Type B pancreatic cell (in vitro differentiated cells): ENCODE results near the gene SLC12A7. TPM values are rescaled to one million over a fixed set of nuclear protein-coding genes. Genes with fewer than 3 reads are reported as not detected.

Experiments used
- DNase-seq: peaks from one replicate; pipeline ENCODE4 v3.0.0; 2021; ENCODE audit warnings: mixed read lengths; ENCODE audit not compliant: unreplicated experiment; ENCODE audit errors: extremely low spot score
- H3K27ac Mint-ChIP-seq: 2 replicates; pipeline ENCODE4 v1.8.0; 2021; ENCODE audit warnings: mild to moderate bottlenecking, mixed read lengths
- H3K27me3 Mint-ChIP-seq: 2 replicates; pipeline ENCODE4 v1.8.0; 2021; ENCODE audit warnings: mixed read lengths
- H3K36me3 Mint-ChIP-seq: 2 replicates; pipeline ENCODE4 v1.8.0; 2021; ENCODE audit warnings: mixed read lengths
- H3K4me1 Mint-ChIP-seq: one replicate; pipeline ENCODE4 v1.8.0; 2021; ENCODE audit warnings: mixed read lengths; ENCODE audit not compliant: unreplicated experiment
- H3K4me3 Mint-ChIP-seq: 2 replicates; pipeline ENCODE4 v1.8.0; 2021; ENCODE audit warnings: mild to moderate bottlenecking, mixed read lengths
- H3K9me3 Mint-ChIP-seq: 2 replicates; pipeline ENCODE4 v1.8.0; 2021; ENCODE audit warnings: mixed read lengths
- CTCF ChIP-seq: fragments of 200-600 bp; sonication (generic); conservative IDR thresholded peaks from 2 replicates; pipeline ENCODE4 v1.5.0; 2021; ENCODE audit warnings: antibody characterized with exemption, mild to moderate bottlenecking
- total RNA-seq: library from RNA; stranded (reverse); gene quantifications from 2 replicates; pipeline ENCODE4 v1.2.1, GENCODE V29; 2021; ENCODE audit warnings: low replicate concordance

Gene SLC12A7
- total RNA-seq, 1 donor from 2014 or later = 57.6 TPM

GRCh38 chr5:1116109-1116740 lies 4.4 kb upstream of the SLC12A7 start:
- no peaks in the 10 kb centered on the region for H3K9me3 Mint-ChIP-seq
- no peak for DNase-seq
- H3K4me1 Mint-ChIP-seq = peaks cover 5% of the 10 kb centered on the region
- H3K27me3 Mint-ChIP-seq = peaks cover 9% of the 10 kb centered on the region
- no peak overlapping the region for H3K4me3 Mint-ChIP-seq
- no peaks in the 10 kb centered on the region for H3K36me3 Mint-ChIP-seq
- H3K27ac Mint-ChIP-seq = no peak overlapping the region
- TF ChIP-seq CTCF = no peak

GRCh38 chr5:1115123-1115815 lies 3.4 kb upstream of the SLC12A7 start:
- Mint-ChIP-seq H3K27me3 (peaks cover 6% of the 10 kb centered on the region), H3K27ac (no peak overlapping the region), H3K4me1 (peaks cover 5% of the 10 kb centered on the region), H3K36me3 (no peaks in the 10 kb centered on the region), H3K4me3 (no peak overlapping the region), H3K9me3 (no peaks in the 10 kb centered on the region)
- TF ChIP-seq CTCF = no peak
- no peak for DNase-seq

GRCh38 chr5:1113805-1114586 lies 2.1 kb upstream of the SLC12A7 start:
- Mint-ChIP-seq H3K4me1 (peaks cover 8% of the 10 kb centered on the region), H3K9me3 (no peaks in the 10 kb centered on the region)

GRCh38 chr5:1113332-1113690 lies 1.4 kb upstream of the SLC12A7 start:
- peaks cover 3% of the 10 kb centered on the region for H3K27me3 Mint-ChIP-seq
- H3K27ac Mint-ChIP-seq = no peak overlapping the region
- peak overlapping the region; percentile 75 for H3K4me3 Mint-ChIP-seq
- H3K36me3 Mint-ChIP-seq = no peaks in the 10 kb centered on the region
- H3K9me3 Mint-ChIP-seq = no peaks in the 10 kb centered on the region
- no peak for TF ChIP-seq CTCF
- H3K4me1 Mint-ChIP-seq = peaks cover 11% of the 10 kb centered on the region
- no peak for DNase-seq

More at GRCh38 chr5:1113805-1114586, 2.1 kb upstream of the SLC12A7 start:
- Mint-ChIP-seq H3K27me3 (peaks cover 3% of the 10 kb centered on the region), H3K27ac (no peak overlapping the region), H3K36me3 (no peaks in the 10 kb centered on the region), H3K4me3 (peak overlapping the region; percentile 75)
- TF ChIP-seq CTCF = no peak
- DNase-seq = no peak

- Mint-ChIP-seq H3K4me3 (peak overlapping the region; percentile 78), H3K27ac (no peak overlapping the region), H3K4me1 (peaks cover 11% of the 10 kb centered on the region), H3K9me3 (no peaks in the 10 kb centered on the region), H3K36me3 (no peaks in the 10 kb centered on the region), H3K27me3 (no peaks in the 10 kb centered on the region)
- TF ChIP-seq CTCF = no peak
- DNase-seq = no peak
Observed at GRCh38 chr5:1112596-1113331, 901 bp upstream of the SLC12A7 start.
